GM10266 (cell line): Measurements from ENCODE around the gene DTHD1.

Experiments
- DNase-seq: peaks from one replicate; pipeline ENCODE4 v3.0.0; 2012; ENCODE audit errors: extremely low spot score
- CTCF ChIP-seq: IDR thresholded peaks from 2 replicates; pipeline ENCODE4 v1.5.1; 2012; ENCODE audit warnings: mild to moderate bottlenecking, low read depth; ENCODE audit not compliant: control insufficient read depth, insufficient read depth; ENCODE audit errors: missing control alignments

DTHD1 gene

GRCh38 chr4:36301127-36301526, 19.7 kb downstream of the DTHD1 start:
- no peak for DNase-seq
- no peak for TF ChIP-seq CTCF

- DNase-seq = no peak
- TF ChIP-seq CTCF = no peak
Observed at GRCh38 chr4:36303426-36304137, 22.2 kb downstream of the DTHD1 start.

GRCh38 chr4:36304138-36304681, 22.8 kb downstream of the DTHD1 start:
- DNase-seq = no peak
- TF ChIP-seq CTCF = no peak

GRCh38 chr4:36308150-36308549, 26.7 kb downstream of the DTHD1 start:
- TF ChIP-seq CTCF = no peak
- no peak for DNase-seq

GRCh38 chr4:36310216-36310615, 28.8 kb downstream of the DTHD1 start:
- no peak for TF ChIP-seq CTCF
- DNase-seq = no peak

- TF ChIP-seq CTCF = no peak
- DNase-seq = no peak
Observed at GRCh38 chr4:36310793-36311192, 29.4 kb downstream of the DTHD1 start.

GRCh38 chr4:36312511-36312910, 31.1 kb downstream of the DTHD1 start:
- no peak for TF ChIP-seq CTCF
- DNase-seq = no peak
